HG03045 (cell line): ENCODE measurements around the gene SARM1.

Experiments
- ATAC-seq: cut with Tn5 transposase; IDR thresholded peaks from one replicate; pipeline ENCODE4 v1.9.1; 2021; ENCODE audit warnings: mild to moderate bottlenecking, moderate library complexity; ENCODE audit not compliant: unreplicated experiment

The SARM1 gene

GRCh38 chr17:28367641-28368305 lies 3.7 kb upstream of the SARM1 start:
- ATAC-seq = no peak

GRCh38 chr17:28368306-28368831 lies 3.1 kb upstream of the SARM1 start:
- ATAC-seq = no peak

GRCh38 chr17:28368915-28369683 lies 2.4 kb upstream of the SARM1 start:
- ATAC-seq = no peak

GRCh38 chr17:28369684-28370034 lies 1.8 kb upstream of the SARM1 start:
- no peak for ATAC-seq

- no peak for ATAC-seq
These were observed 1.3 kb upstream of the SARM1 start, which contains the start of gene VTN for GRCh38 chr17:28370035-28370743. VTN (minus strand) TSS chr17:28370307; CDS start chr17:28370203, 104 bp downstream.

GRCh38 chr17:28370744-28371103 lies 770 bp upstream of the SARM1 start:
- ATAC-seq = no peak

GRCh38 chr17:28372203-28372944 lies 880 bp downstream of the SARM1 start:
- ATAC-seq = peak; percentile 13

- no peak for ATAC-seq
These were observed 1.4 kb downstream of the SARM1 start for GRCh38 chr17:28372945-28373274.

- no peak for ATAC-seq
These were observed 8.6 kb downstream of the SARM1 start for GRCh38 chr17:28379814-28380801.

GRCh38 chr17:28381141-28381825 lies 9.8 kb downstream of the SARM1 start:
- ATAC-seq = no peak

- ATAC-seq = peak; percentile 60
These were observed 13.0 kb downstream of the SARM1 start for GRCh38 chr17:28384281-28385036.

GRCh38 chr17:28385037-28385400 lies 13.5 kb downstream of the SARM1 start:
- ATAC-seq = peak; percentile 29

- ATAC-seq = no peak
These were observed 13.9 kb downstream of the SARM1 start for GRCh38 chr17:28385406-28385805.

GRCh38 chr17:28386391-28386790 lies 14.9 kb downstream of the SARM1 start:
- ATAC-seq = no peak

- ATAC-seq = no peak
These were observed 16.6 kb downstream of the SARM1 start for GRCh38 chr17:28388106-28388505.

GRCh38 chr17:28390141-28390540 lies 18.6 kb downstream of the SARM1 start:
- no peak for ATAC-seq

GRCh38 chr17:28390563-28390962 lies 19.1 kb downstream of the SARM1 start:
- ATAC-seq = no peak

- ATAC-seq = no peak
These were observed 19.5 kb downstream of the SARM1 start for GRCh38 chr17:28390984-28391383.

- ATAC-seq = no peak
These were observed 19.9 kb downstream of the SARM1 start for GRCh38 chr17:28391401-28391800.
